D721Med (cell line): ENCODE data around the gene G6PC2.

ENCODE experiments used
- DNase-seq: peaks from one replicate; pipeline ENCODE4 v3.0.0; 2011; ENCODE audit warnings: low spot score; ENCODE audit not compliant: insufficient read length
- FAIRE-seq: peaks from 2 replicates; lab custom pipeline; 2011; peaks lifted over from hg19 to GRCh38; lab: Jason Lieb, UNC
- TF ChIP-seq, protein P1 (sequence below): IDR thresholded peaks from 2 replicates; pipeline ENCODE4 v1.5.1; 2012; ENCODE audit warnings: mild to moderate bottlenecking, control low read depth; ENCODE audit not compliant: insufficient read depth; ENCODE audit errors: missing control alignments

G6PC2 gene

DNA sequence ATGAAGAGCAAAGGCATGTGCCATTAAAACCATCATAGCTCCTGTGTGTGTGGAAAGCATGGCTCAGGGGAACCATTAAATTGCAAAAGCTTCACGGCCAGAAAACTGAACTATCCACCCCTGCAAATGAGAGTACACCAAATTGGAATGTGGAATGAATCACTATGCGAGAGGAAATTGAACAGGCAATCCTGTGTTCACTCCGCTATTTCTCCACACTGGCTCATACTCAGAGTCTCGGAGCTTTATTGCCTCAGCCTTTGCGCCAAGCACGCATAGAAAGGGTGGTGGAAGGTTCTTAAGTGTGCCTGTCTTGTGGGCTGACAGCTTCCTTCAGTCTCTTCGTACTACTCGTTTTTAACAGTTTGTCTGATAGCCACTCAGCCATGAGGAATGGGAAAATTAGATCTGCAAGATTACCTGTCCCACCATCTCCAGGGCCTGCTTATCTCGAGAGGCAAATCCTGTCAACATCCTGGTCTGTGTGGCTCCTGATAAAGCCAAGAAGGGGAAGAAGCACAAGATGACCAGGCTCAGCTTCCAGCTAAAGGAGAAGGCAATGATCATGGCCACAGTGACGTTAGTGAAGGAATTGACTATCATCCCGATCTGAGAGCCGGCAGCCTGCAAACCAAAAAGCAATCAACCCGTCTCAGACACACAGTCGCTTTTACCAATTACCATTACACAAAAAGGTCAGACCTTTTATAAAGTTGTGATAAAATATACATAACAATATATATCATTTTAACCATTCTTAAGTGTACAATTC, 34.9 kb downstream of the G6PC2 start:
- DNase-seq: no peak
- TF ChIP-seq, protein P1, sequence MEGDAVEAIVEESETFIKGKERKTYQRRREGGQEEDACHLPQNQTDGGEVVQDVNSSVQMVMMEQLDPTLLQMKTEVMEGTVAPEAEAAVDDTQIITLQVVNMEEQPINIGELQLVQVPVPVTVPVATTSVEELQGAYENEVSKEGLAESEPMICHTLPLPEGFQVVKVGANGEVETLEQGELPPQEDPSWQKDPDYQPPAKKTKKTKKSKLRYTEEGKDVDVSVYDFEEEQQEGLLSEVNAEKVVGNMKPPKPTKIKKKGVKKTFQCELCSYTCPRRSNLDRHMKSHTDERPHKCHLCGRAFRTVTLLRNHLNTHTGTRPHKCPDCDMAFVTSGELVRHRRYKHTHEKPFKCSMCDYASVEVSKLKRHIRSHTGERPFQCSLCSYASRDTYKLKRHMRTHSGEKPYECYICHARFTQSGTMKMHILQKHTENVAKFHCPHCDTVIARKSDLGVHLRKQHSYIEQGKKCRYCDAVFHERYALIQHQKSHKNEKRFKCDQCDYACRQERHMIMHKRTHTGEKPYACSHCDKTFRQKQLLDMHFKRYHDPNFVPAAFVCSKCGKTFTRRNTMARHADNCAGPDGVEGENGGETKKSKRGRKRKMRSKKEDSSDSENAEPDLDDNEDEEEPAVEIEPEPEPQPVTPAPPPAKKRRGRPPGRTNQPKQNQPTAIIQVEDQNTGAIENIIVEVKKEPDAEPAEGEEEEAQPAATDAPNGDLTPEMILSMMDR: no peak
- no peak for FAIRE-seq

DNA sequence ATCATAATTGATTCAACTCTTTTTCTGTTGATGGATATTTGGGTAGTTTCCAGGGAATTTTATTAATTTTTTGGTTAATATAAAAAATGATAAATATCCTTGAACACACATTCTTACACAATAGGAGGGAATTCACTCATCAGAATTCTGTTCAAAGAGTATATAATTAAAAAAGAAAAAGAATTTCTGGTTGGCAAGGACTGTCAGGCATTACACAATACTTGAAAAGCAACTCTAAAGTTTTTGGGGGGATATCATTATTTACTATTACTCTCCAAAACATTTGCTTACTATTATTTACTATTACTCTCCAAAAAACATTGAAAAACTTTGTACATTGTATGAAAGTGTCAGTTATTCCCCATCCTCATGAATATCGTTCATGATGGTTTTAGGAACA, 38.0 kb downstream of the G6PC2 start:
- FAIRE-seq (no peak), DNase-seq (no peak)
- TF ChIP-seq, protein P1: no peak

DNA sequence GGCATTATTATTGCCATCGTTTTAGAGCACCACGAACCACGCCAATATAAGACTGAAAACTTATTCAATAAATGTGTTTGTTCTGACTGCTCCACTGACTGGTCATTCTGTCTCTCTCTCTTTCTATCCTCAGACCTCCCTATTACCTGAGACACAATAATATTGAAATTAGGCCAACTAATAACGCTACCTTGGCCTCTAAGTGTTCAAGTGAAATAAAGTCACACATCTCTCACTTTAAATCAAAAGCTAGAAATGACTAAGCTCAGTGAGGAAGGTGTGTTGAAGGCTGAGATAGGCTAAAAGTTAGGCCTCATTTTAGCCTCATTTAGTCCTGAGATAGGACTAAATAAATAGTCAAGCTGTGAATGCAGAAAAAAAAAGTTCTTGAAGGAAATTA, 38.8 kb downstream of the G6PC2 start:
- FAIRE-seq (no peak), DNase-seq (no peak)
- TF ChIP-seq, protein P1: no peak

DNA sequence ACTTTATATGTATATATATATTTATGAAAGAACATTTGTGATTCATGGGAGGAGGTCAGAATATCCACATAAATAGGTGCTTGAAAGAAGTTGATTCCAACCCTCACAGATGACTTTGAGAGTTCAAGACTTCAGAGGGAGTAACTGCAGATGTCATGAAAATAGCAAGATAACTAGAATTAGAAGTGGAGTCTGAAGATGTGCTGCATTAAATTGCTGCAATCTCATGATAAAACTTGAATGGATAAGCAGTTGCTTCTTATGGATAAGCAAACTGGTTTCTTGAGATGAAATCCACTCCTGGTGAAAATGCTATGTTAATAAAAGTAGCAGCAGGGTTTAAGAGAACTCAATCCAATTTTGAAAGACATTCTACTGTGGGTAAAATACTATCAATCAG, 40.2 kb downstream of the G6PC2 start:
- TF ChIP-seq, protein P1: no peak
- no peak for FAIRE-seq

DNA sequence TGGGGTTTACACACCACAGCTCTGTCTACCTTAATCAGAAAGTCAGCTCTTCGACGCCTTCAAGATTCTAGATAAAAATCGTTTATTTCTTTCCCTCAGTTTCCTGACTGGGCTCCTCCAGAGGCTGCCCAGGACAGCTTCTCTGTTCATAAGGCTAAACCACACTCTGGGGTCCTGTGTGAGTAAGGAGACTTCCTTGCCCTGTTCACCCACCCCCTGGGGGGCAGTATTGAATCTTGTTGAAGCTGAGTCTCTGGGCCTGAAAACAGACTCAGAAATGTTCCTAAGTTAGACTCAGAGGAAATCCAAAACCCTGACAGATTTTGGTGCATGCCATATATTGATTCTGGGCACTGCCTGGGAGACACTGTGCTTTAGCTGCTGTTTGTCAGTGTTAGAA, 43.0 kb downstream of the G6PC2 start:
- FAIRE-seq (no peak), DNase-seq (no peak)
- TF ChIP-seq, protein P1: no peak

More for the DNA sequence above, 40.2 kb downstream of the G6PC2 start:
- no peak for DNase-seq

DNA sequence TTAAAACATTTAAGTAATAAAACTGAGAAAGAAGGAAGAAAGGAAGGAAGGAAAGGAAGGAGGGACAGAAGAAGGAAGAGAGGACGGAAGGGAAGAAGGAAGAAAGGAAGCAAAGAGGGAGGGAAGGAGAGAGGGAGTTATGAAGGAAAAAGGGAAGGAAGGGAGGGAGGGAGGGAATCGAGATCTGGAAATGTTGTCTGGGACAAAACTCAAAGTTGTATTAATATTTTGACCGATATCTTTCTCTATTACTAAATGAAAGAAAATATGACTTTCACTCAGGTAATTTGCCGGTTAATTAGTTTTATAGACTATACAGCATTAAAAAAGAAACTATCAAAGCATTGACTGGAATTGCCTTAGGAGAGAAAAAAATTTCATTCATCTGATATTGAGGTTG, 44.4 kb downstream of the G6PC2 start:
- FAIRE-seq (no peak), DNase-seq (no peak)
- TF ChIP-seq, protein P1: no peak

DNA sequence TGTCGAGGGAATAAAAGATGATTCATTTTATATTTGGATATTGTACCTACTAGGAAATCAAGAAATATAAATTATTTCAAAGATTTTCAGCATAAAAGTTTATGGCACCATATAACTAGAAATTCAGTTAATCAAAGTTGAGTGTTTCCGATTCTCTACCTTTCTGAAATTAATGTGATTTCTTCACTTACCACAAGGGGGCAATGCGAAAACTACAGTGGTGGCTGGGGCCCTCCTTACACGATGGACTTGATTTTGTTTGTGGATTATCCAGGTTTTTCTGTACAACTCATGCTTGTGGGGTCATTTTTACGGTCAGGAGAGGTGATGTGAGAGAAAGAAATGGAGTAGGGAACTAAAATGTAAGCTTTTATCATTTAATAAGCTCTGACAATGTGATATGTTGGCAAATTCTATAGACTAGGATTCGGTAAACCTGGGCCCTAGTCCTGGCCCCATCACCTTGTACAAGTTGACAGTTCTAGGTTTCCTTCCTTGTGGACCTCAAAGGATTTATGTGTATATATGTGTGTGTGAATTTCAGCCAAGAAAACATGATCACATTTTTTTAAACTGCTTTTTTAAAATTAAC, 47.6 kb downstream of the G6PC2 start:
- TF ChIP-seq, protein P1: peak; percentile 41
- FAIRE-seq (no peak), DNase-seq (no peak)
